Endodermal cell (in vitro differentiated cells): ENCODE data around the gene AQP9. TPM values are rescaled to one million over a fixed set of nuclear protein-coding genes. Genes with fewer than 3 reads are reported as not detected.

ENCODE experiments used
- DNase-seq: peaks from one replicate; pipeline ENCODE4 v3.0.0-alpha.2; 2017
- H3K27ac ChIP-seq: 2 replicates; pipeline ENCODE4 v1.5.1; 2013; ENCODE audit warnings: mild to moderate bottlenecking, low read depth, low read length, moderate library complexity
- H3K27me3 ChIP-seq: 2 replicates; pipeline ENCODE4 v1.6.1; 2013; ENCODE audit warnings: mild to moderate bottlenecking, low read length, moderate library complexity; ENCODE audit not compliant: insufficient read depth, control insufficient read depth, poor library complexity, severe bottlenecking
- H3K36me3 ChIP-seq: 2 replicates; pipeline ENCODE4 v1.7.0; 2013; ENCODE audit warnings: mild to moderate bottlenecking, low read length, moderate library complexity; ENCODE audit not compliant: control insufficient read depth, insufficient read depth
- H3K4me1 ChIP-seq: one replicate; pipeline ENCODE4 v1.7.0; 2013; ENCODE audit warnings: low read length; ENCODE audit not compliant: control insufficient read depth, insufficient read depth
- H3K4me3 ChIP-seq: 2 replicates; pipeline ENCODE4 v1.5.1; 2013; ENCODE audit warnings: mild to moderate bottlenecking, low read length, moderate library complexity
- H3K9ac ChIP-seq: 2 replicates; pipeline ENCODE4 v1.6.1; 2013; ENCODE audit warnings: mild to moderate bottlenecking, low read length, moderate library complexity; ENCODE audit not compliant: poor library complexity, severe bottlenecking; ENCODE audit errors: extremely low read depth
- H3K9me3 ChIP-seq: 2 replicates; pipeline ENCODE4 v1.6.1; 2013; ENCODE audit warnings: mild to moderate bottlenecking, low read length, moderate library complexity; ENCODE audit not compliant: control insufficient read depth
- H3K27ac Mint-ChIP-seq: 2 replicates; pipeline ENCODE4 v1.8.0; 2020; ENCODE audit warnings: mixed read lengths
- H3K27me3 Mint-ChIP-seq: 2 replicates; pipeline ENCODE4 v1.8.0; 2021; ENCODE audit warnings: mild to moderate bottlenecking, mixed read lengths; ENCODE audit not compliant: insufficient read depth
- H3K36me3 Mint-ChIP-seq: 2 replicates; pipeline ENCODE4 v1.8.0; 2020; ENCODE audit warnings: low read depth, mixed read lengths
- H3K4me1 Mint-ChIP-seq: 2 replicates; pipeline ENCODE4 v1.8.0; 2020; ENCODE audit warnings: mixed read lengths
- H3K4me3 Mint-ChIP-seq: 2 replicates; pipeline ENCODE4 v1.8.0; 2020; ENCODE audit warnings: mild to moderate bottlenecking, moderate library complexity, mixed read lengths
- H3K9me3 Mint-ChIP-seq: 2 replicates; pipeline ENCODE4 v1.8.0; 2020; ENCODE audit warnings: mild to moderate bottlenecking, mixed read lengths
- CTCF ChIP-seq: fragments of 200-600 bp; sonication (generic); conservative IDR thresholded peaks from 2 replicates; pipeline ENCODE4 v1.5.0; 2021; ENCODE audit warnings: antibody characterized with exemption, mild to moderate bottlenecking
- WGBS, 2 experiments: methylation state at CpG; one replicate each; pipeline versions ENCODE4 v1.1.5 to v1.1.7; 2013; ENCODE audit warnings: missing lambda C conversion rate in 2 of 2, mixed read lengths in 1 of 2; ENCODE audit not compliant: insufficient coverage in 1 of 2, insufficient read length in 1 of 2; 5-methylcytosine and 5-hydroxymethylcytosine counted together
- total RNA-seq, 2 donors: library from RNA; stranded (reverse); fragmentation: NEBNext Ultra II Directional in 1 of 2; extraction: Animal tissue kit (Norgen Biotek cat#: 25700) in 1 of 2; gene quantifications; 2 replicates in 1 of 2; 3 replicates in 1 of 2; pipeline ENCODE4 v1.2.1, GENCODE V29; 2021

The AQP9 gene
- total RNA-seq, 2 donors from 2014 or later: not detected

- no peak for TF ChIP-seq CTCF
- peaks cover 13% of the 10 kb centered on the region for H3K27me3 ChIP-seq
- no peak overlapping the region for H3K4me3 ChIP-seq
- H3K9me3 Mint-ChIP-seq: no peaks in the 10 kb centered on the region
- peaks cover 5% of the 10 kb centered on the region for H3K4me1 ChIP-seq
- H3K36me3 Mint-ChIP-seq: no peaks in the 10 kb centered on the region
- H3K9me3 ChIP-seq: no peaks in the 10 kb centered on the region
- peaks cover 11% of the 10 kb centered on the region for H3K27me3 Mint-ChIP-seq
- 88 to 90% methylated on average over 3 to 4 of the region's 4 CpGs for WGBS, 2 experiments
- H3K27ac ChIP-seq: no peak overlapping the region
- H3K4me1 Mint-ChIP-seq: peaks cover 9% of the 10 kb centered on the region
- no peak for DNase-seq
- no peak overlapping the region for H3K9ac ChIP-seq
- no peak overlapping the region for H3K27ac Mint-ChIP-seq
- no peaks in the 10 kb centered on the region for H3K36me3 ChIP-seq
- H3K4me3 Mint-ChIP-seq: no peak overlapping the region
These were observed 25.8 kb downstream of the AQP9 start for GRCh38 chr15:58163985-58164384.

GRCh38 chr15:58164926-58165325 is 26.7 kb downstream of the AQP9 start:
- Histone ChIP-seq H3K27ac (no peak overlapping the region), H3K27me3 (peaks cover 13% of the 10 kb centered on the region), H3K4me1 (peaks cover 5% of the 10 kb centered on the region), H3K36me3 (no peaks in the 10 kb centered on the region), H3K9me3 (no peaks in the 10 kb centered on the region), H3K4me3 (no peak overlapping the region), H3K9ac (no peak overlapping the region)
- Mint-ChIP-seq H3K36me3 (no peaks in the 10 kb centered on the region), H3K27ac (no peak overlapping the region), H3K4me1 (peaks cover 9% of the 10 kb centered on the region), H3K27me3 (peaks cover 11% of the 10 kb centered on the region), H3K9me3 (no peaks in the 10 kb centered on the region), H3K4me3 (no peak overlapping the region)
- TF ChIP-seq CTCF: no peak
- no peak for DNase-seq
- 94% methylated on average over 1 of the region's 1 CpG; no CpG with 5 or more reads in 1 of the 2 experiments for WGBS, 2 experiments

GRCh38 chr15:58165661-58166060 is 27.5 kb downstream of the AQP9 start:
- no peak overlapping the region for H3K27ac Mint-ChIP-seq
- Histone ChIP-seq H3K9ac (no peak overlapping the region), H3K27me3 (peaks cover 13% of the 10 kb centered on the region), H3K27ac (no peak overlapping the region), H3K36me3 (no peaks in the 10 kb centered on the region), H3K4me3 (no peak overlapping the region), H3K4me1 (peaks cover 5% of the 10 kb centered on the region), H3K9me3 (no peaks in the 10 kb centered on the region)
- no peaks in the 10 kb centered on the region for H3K36me3 Mint-ChIP-seq
- no peak for TF ChIP-seq CTCF
- DNase-seq: no peak
- peaks cover 11% of the 10 kb centered on the region for H3K27me3 Mint-ChIP-seq
- H3K9me3 Mint-ChIP-seq: no peaks in the 10 kb centered on the region
- no peak overlapping the region for H3K4me3 Mint-ChIP-seq
- H3K4me1 Mint-ChIP-seq: peaks cover 9% of the 10 kb centered on the region
